BLaER1 treated with 17β-estradiol and CSF1 and Interleukin-3, amounts not matched to agents 10 nM and 100 nM (cell line): ENCODE measurements around the gene TCF7L2.
"Not testable (repeated sequence)": the region's sequence is repeated elsewhere in the genome, so short reads cannot be mapped to it uniquely, and the experiment has no call there.

ENCODE experiments used
- H3K27ac ChIP-seq, 11 experiments: shearing (Covaris generic); formaldehyde crosslinking; 2 replicates each; pipeline ENCODE4 v1.8.1; 2022
- H3K27me3 ChIP-seq, 11 experiments: shearing (Covaris generic); formaldehyde crosslinking; 2 replicates each; pipeline ENCODE4 v1.8.1; 2022
- H3K36me3 ChIP-seq, 11 experiments: shearing (Covaris generic); formaldehyde crosslinking; 2 replicates each; pipeline ENCODE4 v1.8.1; 2022
- H3K4me1 ChIP-seq, 10 experiments: shearing (Covaris generic); formaldehyde crosslinking; 2 replicates each; pipeline ENCODE4 v1.8.1; 2022
- H3K4me2 ChIP-seq, 11 experiments: shearing (Covaris generic); formaldehyde crosslinking; 2 replicates each; pipeline ENCODE4 v1.8.1; 2022
- H3K4me3 ChIP-seq, 10 experiments: shearing (Covaris generic); formaldehyde crosslinking; 2 replicates each; pipeline ENCODE4 v1.8.1; 2022
- H3K9ac ChIP-seq, 11 experiments: shearing (Covaris generic); formaldehyde crosslinking; 2 replicates each; pipeline ENCODE4 v1.8.1; 2022
- H3K9me3 ChIP-seq, 11 experiments: shearing (Covaris generic); formaldehyde crosslinking; replicated peaks in 1 of 11; 2 replicates each; pipeline ENCODE4 v1.8.1; 2022
- H4K20me1 ChIP-seq, 11 experiments: shearing (Covaris generic); formaldehyde crosslinking; 2 replicates each; pipeline ENCODE4 v1.8.1; 2022
- Cebpa-rat ChIP-seq, 11 experiments: shearing (Covaris generic); IDR thresholded peaks; 2 replicates each; pipeline ENCODE4 v1.8.1; 2022

Gene TCF7L2

GRCh38 chr10:113104047-113104446 is 154.0 kb downstream of the TCF7L2 start:
- Histone ChIP-seq H4K20me1 (peaks cover 0 to 85% (median 7%) of the 10 kb centered on the region in 11 experiments; a peak in 9 of 22 replicates), H3K27ac (peak overlapping the region in 9 of 11 experiments; percentile 56 to 91 (median 70); a peak in 18 of 22 replicates), H3K4me3 (no peak overlapping the region), H3K27me3 (peaks cover 0 to 42% (median 0%) of the 10 kb centered on the region in 11 experiments; a peak in 3 of 22 replicates), H3K9me3 (peaks cover 0 to 18% (median 16%) of the 10 kb centered on the region in 11 experiments; a peak in 19 of 22 replicates), H3K4me2 (peak overlapping the region; percentile 63 to 91 (median 84)), H3K9ac (peak overlapping the region in 7 of 11 experiments; percentile 13 to 61 (median 56); a peak in 9 of 22 replicates), H3K36me3 (peaks cover 13 to 50% (median 42%) of the 10 kb centered on the region in 11 experiments), H3K4me1 (peaks cover 37 to 61% (median 47%) of the 10 kb centered on the region in 10 experiments)
- TF ChIP-seq Cebpa-rat (IDR thresholded peaks at IDR 0.05) = no peak

- H3K9me3 ChIP-seq = no peaks in the 10 kb centered on the region; a peak in 1 of 22 replicates
- peaks cover 0 to 81% (median 15%) of the 10 kb centered on the region in 11 experiments; a peak in 11 of 22 replicates for H4K20me1 ChIP-seq
- H3K4me3 ChIP-seq = no peak overlapping the region
- H3K4me2 ChIP-seq = no peak overlapping the region
- TF ChIP-seq Cebpa-rat (IDR thresholded peaks at IDR 0.05) = no peak
- H3K27me3 ChIP-seq = peaks cover 0 to 30% (median 0%) of the 10 kb centered on the region in 11 experiments; a peak in 3 of 22 replicates
- no peak overlapping the region for H3K27ac ChIP-seq
- peaks cover 13 to 50% (median 30%) of the 10 kb centered on the region in 11 experiments for H3K36me3 ChIP-seq
- no peak overlapping the region for H3K9ac ChIP-seq
- H3K4me1 ChIP-seq = peaks cover 10 to 31% (median 14%) of the 10 kb centered on the region in 10 experiments
Observed at GRCh38 chr10:113108194-113108835, 158.3 kb downstream of the TCF7L2 start.

DNA sequence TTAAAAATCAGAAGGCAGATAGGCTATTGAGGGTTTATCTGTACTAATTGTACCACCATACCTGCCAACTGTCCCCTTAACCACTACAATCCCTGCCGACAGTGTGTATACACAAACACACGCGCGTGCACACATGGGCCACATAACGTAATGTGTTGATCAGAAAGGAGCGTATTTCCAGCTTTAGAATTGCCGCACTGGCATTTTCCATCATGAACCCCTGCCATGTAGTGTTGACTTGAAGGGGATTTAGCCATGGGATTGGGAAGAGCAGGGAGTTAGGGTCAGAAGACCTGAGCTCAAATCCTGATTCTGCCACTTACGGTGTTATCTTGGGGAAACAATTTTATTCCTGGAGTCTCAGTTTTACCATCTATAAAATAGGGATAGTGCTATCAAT is 158.9 kb downstream of the TCF7L2 start:
- no peak overlapping the region for H3K4me2 ChIP-seq
- H3K27ac ChIP-seq = no peak overlapping the region
- peaks cover 0 to 27% (median 0%) of the 10 kb centered on the region in 11 experiments; a peak in 3 of 22 replicates for H3K27me3 ChIP-seq
- H3K9ac ChIP-seq = no peak overlapping the region
- peaks cover 4 to 25% (median 8%) of the 10 kb centered on the region in 10 experiments for H3K4me1 ChIP-seq
- H4K20me1 ChIP-seq = peaks cover 0 to 81% (median 15%) of the 10 kb centered on the region in 11 experiments; a peak in 10 of 22 replicates
- H3K9me3 ChIP-seq = no peaks in the 10 kb centered on the region; a peak in 1 of 22 replicates
- peaks cover 13 to 51% (median 30%) of the 10 kb centered on the region in 11 experiments for H3K36me3 ChIP-seq
- no peak overlapping the region for H3K4me3 ChIP-seq
- TF ChIP-seq Cebpa-rat (IDR thresholded peaks at IDR 0.05) = no peak

DNA sequence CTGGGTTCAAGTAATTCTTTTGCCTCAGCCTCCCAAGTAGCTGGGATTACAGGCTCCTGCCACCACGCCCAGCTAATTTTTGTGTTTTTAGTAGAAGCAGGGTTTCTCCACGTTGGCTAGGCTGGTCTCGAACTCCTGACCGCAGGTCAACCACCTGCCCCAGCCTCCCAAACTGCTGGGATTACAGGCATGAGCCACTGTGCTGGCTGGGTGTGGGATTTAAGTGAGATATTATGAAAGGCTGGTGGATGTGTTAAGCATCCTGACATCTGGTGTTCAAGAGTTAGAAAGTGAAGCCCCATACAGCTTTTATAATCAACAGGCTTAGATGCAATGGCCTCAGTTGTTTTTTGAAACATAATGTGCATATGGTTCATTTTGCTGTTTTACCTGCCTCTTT is 159.4 kb downstream of the TCF7L2 start:
- not testable (repeated sequence) for H3K27ac ChIP-seq, H3K9me3 ChIP-seq, H3K4me2 ChIP-seq, H3K9ac ChIP-seq, H3K4me3 ChIP-seq
- peaks cover 0 to 19% (median 3%) of the 10 kb centered on the region in 10 experiments; a peak in 14 of 20 replicates for H3K4me1 ChIP-seq
- peaks cover 0 to 81% (median 15%) of the 10 kb centered on the region in 11 experiments; a peak in 9 of 22 replicates for H4K20me1 ChIP-seq
- H3K27me3 ChIP-seq = peaks cover 0 to 21% (median 0%) of the 10 kb centered on the region in 11 experiments; a peak in 3 of 22 replicates
- peaks cover 12 to 48% (median 26%) of the 10 kb centered on the region in 11 experiments for H3K36me3 ChIP-seq

GRCh38 chr10:113111260-113111659 is 161.2 kb downstream of the TCF7L2 start:
- Histone ChIP-seq H3K4me1 (peaks cover 0 to 13% (median 0%) of the 10 kb centered on the region in 10 experiments; a peak in 4 of 20 replicates), H3K36me3 (peaks cover 0 to 34% (median 13%) of the 10 kb centered on the region in 11 experiments; a peak in 21 of 22 replicates), H3K27me3 (peaks cover 0 to 4% (median 0%) of the 10 kb centered on the region in 11 experiments; a peak in 2 of 22 replicates), H3K4me3 (no peak overlapping the region), H3K4me2 (peak overlapping the region in 1 of 11 experiments; percentile 6; a peak in 2 of 22 replicates), H3K9me3 (no peaks in the 10 kb centered on the region; a peak in 1 of 22 replicates), H3K27ac (no peak overlapping the region), H4K20me1 (peaks cover 0 to 74% (median 15%) of the 10 kb centered on the region in 11 experiments; a peak in 10 of 22 replicates), H3K9ac (no peak overlapping the region)
- TF ChIP-seq Cebpa-rat (IDR thresholded peaks at IDR 0.05) = no peak

DNA sequence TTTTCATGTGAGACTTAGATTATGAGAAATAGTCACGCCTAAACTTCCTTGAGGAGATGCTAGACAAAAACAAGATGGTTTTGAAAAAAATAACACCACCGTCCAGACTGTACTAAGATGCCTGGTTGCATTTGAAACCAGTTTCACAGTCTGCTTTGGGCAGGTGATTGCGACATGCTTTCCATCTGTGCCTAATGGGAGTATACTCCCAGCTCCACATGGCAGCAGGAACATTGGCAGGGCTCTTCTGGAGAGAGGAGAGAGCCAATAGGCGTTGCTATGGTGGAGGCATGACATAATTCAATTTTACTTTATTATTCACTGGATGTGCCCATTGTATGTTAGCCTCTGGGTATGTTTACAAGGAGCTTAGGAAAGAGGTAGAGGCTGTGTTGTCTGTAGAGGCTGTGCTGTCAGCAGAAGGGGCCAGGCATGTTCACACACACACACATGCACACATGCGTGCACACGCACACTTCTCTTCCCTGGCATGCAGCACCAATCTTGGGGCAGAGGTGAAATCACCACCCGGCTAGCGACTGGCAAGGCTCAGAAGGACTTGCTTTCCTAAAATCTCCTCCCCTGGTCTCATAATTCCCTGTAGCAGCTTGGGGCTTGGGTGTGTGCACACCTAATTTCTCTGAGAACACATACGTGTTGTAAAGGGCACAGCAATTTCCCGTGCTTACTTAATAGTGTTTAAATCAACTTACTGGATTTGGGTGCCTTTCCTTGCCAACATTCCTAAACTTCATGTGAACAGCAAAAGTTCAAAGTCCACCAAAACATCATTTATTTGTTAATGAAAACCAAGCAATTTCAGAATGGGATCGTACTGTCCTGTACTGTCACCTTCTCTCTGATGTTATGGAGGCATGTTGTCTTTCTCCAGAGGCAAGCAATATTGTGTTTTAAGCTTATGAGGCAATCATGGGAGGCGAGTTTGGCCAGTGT is 162.1 kb downstream of the TCF7L2 start:
- H3K27ac ChIP-seq = no peak overlapping the region
- no peaks in the 10 kb centered on the region for H3K9me3 ChIP-seq
- peak in 5 of 11 experiments; percentile 33 to 81 (median 53); a peak in 7 of 22 replicates for TF ChIP-seq Cebpa-rat (IDR thresholded peaks at IDR 0.05)
- H3K4me3 ChIP-seq = no peak overlapping the region
- H3K4me2 ChIP-seq = peak overlapping the region in 1 of 11 experiments; percentile 6; a peak in 1 of 22 replicates
- H3K4me1 ChIP-seq = peaks cover 0 to 13% (median 0%) of the 10 kb centered on the region in 10 experiments; a peak in 3 of 20 replicates
- H3K9ac ChIP-seq = no peak overlapping the region
- H3K27me3 ChIP-seq = no peaks in the 10 kb centered on the region
- H3K36me3 ChIP-seq = peaks cover 0 to 26% (median 7%) of the 10 kb centered on the region in 11 experiments; a peak in 9 of 22 replicates
- H4K20me1 ChIP-seq = peaks cover 0 to 65% (median 15%) of the 10 kb centered on the region in 11 experiments; a peak in 10 of 22 replicates

DNA sequence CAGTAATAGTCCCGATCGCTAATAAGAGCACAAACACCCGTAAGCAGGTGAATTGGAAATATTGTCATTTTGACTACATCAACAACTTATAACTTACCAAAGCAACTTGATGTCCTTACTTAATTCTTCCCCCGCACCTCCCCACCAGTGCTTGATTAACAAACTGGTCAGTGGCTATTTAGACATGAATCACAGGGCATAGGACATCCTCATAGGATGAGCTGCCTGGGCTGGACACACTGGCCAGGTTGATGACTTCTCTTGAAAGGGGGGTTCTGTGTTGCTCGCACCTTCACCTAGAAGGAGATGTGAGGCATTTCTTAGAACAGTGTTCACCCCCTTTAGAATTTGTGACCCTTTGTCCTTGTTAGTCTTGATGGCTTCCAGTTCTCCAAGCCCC is 163.2 kb downstream of the TCF7L2 start:
- Histone ChIP-seq H3K4me1 (peaks cover 0 to 13% (median 0%) of the 10 kb centered on the region in 10 experiments; a peak in 3 of 20 replicates), H3K4me2 (no peak overlapping the region), H3K4me3 (no peak overlapping the region), H4K20me1 (peaks cover 0 to 56% (median 12%) of the 10 kb centered on the region in 11 experiments; a peak in 10 of 22 replicates), H3K9ac (no peak overlapping the region), H3K27me3 (no peaks in the 10 kb centered on the region), H3K36me3 (peaks cover 0 to 33% (median 7%) of the 10 kb centered on the region in 11 experiments; a peak in 10 of 22 replicates), H3K9me3 (peaks cover 0 to 9% (median 7%) of the 10 kb centered on the region in 11 experiments; a peak in 8 of 22 replicates), H3K27ac (no peak overlapping the region)
- no peak for TF ChIP-seq Cebpa-rat (IDR thresholded peaks at IDR 0.05)

DNA sequence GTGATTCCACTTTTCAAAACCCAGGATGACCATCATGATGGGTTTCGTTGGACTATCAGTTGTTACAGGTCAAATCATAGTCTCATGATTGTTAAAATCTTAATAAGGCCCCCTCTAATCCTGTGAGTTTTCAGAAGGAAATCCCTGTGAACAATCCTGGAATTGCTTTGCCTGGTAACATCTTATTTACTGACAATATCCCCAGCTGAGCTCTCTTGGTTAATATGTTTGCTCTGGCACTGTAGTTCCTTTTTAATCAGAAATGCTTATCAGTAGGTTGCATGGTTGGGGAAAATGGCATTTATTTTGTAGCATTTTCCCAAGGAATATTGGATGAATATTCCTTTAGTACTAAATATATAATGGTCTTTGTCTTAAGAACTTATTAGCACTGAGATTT is 163.9 kb downstream of the TCF7L2 start:
- peaks cover 0 to 13% (median 0%) of the 10 kb centered on the region in 10 experiments; a peak in 3 of 20 replicates for H3K4me1 ChIP-seq
- H3K9me3 ChIP-seq = peaks cover 3 to 15% (median 11%) of the 10 kb centered on the region in 11 experiments; a peak in 19 of 22 replicates
- TF ChIP-seq Cebpa-rat (IDR thresholded peaks at IDR 0.05) = no peak
- no peak overlapping the region for H3K4me3 ChIP-seq
- no peak overlapping the region for H3K4me2 ChIP-seq
- H3K36me3 ChIP-seq = peaks cover 1 to 40% (median 12%) of the 10 kb centered on the region in 11 experiments; a peak in 16 of 22 replicates
- no peak overlapping the region for H3K27ac ChIP-seq
- no peaks in the 10 kb centered on the region for H3K27me3 ChIP-seq
- H3K9ac ChIP-seq = no peak overlapping the region
- H4K20me1 ChIP-seq = peaks cover 0 to 50% (median 8%) of the 10 kb centered on the region in 11 experiments; a peak in 10 of 22 replicates
